Erythroblast (primary cell): Measurements from ENCODE around the gene NDRG4.

Source experiments
- GATA1 ChIP-seq: IDR thresholded peaks from 2 replicates; pipeline ENCODE4 v1.6.1; 2011; ENCODE audit warnings: low read depth, mild to moderate bottlenecking, control low read depth, low read length, moderate library complexity
- POLR2A ChIP-seq: IDR thresholded peaks from 2 replicates; pipeline ENCODE4 v1.6.1; 2011; ENCODE audit warnings: mild to moderate bottlenecking, low read length

- TF ChIP-seq POLR2A (no peak), GATA1 (no peak)
These were observed 34.1 kb upstream of the NDRG4 start for GRCh38 chr16:58465817-58466216.
